NCI-H1417 treated with DMSO at 0.1 percent for 48 hours (cell line): ENCODE results near the gene MUC6.

Source experiments
- DNase-seq: peaks from one replicate; lab custom pipeline; 2025; lab: John Stamatoyannopoulos, UW

The MUC6 gene

GRCh38 chr11:1073261-1073724 lies 36.8 kb upstream of the MUC6 start:
- DNase-seq = no peak

- no peak for DNase-seq
Measured at GRCh38 chr11:1072821-1073231, 36.3 kb upstream of the MUC6 start.

- DNase-seq = no peak
Measured at GRCh38 chr11:1072116-1072820, 35.8 kb upstream of the MUC6 start.

- no peak for DNase-seq
Measured at GRCh38 chr11:1071571-1072115, 35.1 kb upstream of the MUC6 start.

DNA sequence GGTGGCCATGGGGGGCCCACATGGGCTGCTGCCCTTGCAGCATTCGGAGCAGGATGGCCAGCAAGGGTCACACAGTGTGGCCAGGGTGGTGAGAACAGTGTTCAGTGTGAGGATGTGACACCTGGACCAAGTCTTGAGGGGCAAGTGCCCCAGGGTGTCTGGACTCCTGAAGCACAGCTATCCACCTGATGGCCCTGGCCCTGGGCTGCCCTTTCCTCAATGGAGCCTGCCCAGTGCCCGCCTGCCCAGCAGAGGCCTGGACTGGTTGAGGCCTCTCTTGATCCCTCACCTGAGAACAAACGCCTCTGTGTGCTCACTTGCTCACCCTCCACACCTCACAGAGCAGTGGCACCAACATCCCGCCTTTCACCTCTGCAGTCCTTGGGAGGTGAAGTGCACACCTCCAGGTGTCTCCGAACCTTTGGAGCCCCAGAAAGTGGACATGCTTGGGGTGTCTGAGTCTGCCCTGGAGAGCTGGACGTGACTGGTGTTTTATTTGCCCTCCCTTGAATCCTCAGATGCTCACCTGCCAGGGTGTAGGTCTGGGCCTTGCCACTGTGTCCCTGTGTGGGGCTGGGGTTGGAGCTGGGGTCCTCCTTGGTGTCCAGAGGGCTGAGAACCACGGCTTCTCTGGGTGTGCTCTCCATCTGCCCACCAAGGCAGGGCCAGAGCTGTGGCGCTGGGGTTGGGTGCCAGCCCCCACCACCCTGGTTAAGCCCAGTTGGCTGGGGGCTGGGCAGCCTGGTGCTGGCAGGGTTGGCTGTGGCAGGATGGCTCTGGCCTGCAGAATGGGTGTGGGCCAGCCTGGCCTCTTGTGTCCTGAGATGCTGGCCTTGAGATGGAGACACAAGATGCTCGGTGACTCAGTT lies 34.3 kb upstream of the MUC6 start:
- DNase-seq = no peak

GRCh38 chr11:1069740-1070139 lies 33.2 kb upstream of the MUC6 start:
- DNase-seq = no peak

DNA sequence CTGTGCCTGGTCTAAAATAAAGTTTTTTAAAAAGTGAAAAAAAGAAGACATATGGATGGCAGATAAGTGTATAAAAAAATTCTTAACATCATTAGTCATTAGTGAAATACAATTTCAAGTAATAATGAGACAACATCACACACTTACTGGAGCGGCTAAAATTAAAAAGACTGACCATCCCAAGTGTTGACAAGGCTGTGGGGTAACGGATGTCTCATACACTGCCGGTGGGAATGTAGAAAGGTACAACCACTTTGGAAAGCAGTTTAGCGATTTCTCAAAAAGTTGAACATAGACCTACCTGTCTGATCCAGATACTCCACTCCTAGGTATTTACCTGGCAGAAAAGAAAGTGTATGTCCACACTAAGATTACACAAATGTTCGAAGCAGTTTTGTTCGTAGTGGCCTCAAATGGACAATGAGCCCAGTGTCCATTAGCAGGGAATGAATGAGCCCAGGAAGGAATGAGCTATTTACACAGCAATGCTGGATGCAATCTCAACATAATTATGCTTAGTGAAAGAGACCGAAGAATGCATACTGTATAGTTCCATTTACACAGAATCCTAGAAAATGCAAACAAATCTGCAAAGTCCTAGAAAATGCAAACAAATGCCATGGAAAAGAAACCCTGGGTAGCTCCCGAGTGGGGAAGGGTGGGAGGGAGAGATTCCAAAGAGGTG lies 31.4 kb upstream of the MUC6 start:
- DNase-seq = no peak

- no peak for DNase-seq
Measured at GRCh38 chr11:1064167-1064566, 27.6 kb upstream of the MUC6 start.

DNA sequence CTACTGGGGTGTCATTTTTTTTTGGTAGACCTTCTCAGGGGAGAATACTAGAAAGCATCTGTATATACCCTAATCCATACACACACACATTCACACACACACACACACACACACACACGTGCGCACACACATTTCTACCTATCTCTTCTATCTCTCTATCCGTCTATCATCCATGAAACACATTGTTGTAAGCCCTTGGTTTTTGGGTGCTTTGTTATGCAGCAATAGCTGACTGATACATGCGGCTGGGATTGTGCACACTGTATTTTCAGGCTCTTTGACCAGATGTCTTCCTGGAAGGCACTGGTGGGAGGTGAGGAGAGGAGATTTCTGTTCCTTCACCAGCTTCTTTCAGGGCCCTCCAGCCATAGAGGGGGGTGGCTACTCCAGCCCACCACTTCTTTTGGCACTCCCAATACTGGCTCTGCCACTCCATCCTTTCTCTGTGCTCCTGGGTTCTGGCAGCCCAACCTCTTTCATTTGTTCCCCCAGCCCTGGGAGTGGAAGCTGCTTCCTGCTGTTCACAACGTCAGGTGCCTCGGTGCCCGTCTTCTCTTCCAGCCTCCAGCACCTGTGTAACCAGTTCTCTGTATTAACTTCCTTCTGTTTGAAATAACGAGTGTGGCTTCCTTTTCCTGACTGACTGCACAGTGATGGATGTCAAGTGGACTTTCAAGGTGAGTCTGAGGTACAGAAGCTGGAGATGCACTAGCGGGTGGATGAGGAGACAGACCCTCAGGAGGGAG lies 25.7 kb upstream of the MUC6 start:
- no peak for DNase-seq

DNA sequence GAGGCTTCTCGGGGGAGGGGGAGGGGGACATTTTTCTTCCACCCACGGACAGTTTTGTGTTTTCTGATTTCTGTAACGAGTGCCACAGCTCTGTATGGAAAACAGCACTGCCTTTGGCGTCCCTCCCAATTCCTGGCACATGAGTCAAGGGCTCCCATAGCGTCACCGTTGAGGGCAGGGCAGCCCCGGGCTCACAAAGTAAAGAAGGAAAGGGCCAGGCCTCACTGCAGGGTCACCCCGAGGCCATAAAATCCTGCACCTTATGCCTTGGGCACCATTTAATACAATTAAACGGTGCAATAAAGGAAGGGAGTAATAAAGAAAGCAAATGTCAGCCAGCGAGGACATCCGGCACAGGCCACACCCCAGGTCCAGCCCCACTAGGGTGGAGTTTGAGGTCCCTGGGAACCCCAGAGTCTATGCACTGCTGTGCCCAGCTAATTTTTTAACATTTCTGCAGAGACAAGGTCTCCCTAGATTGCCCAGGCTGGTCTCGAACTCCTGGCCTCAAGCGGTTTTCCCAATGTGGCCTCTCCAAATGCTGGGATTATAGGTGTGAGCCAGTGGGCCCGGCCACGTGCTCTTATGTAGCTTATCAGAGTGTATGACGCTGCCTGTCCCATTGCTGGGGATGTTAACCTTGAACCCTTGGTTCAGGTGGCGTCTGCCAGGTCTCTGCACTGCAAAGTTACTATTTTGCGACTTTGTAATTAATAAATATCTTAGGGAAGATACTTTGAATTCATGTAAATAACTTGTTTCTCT lies 24.5 kb upstream of the MUC6 start:
- no peak for DNase-seq

- DNase-seq = no peak
Measured at GRCh38 chr11:1060410-1060809, 23.9 kb upstream of the MUC6 start.

- DNase-seq = no peak
Measured at GRCh38 chr11:1059759-1060158, 23.2 kb upstream of the MUC6 start.

DNA sequence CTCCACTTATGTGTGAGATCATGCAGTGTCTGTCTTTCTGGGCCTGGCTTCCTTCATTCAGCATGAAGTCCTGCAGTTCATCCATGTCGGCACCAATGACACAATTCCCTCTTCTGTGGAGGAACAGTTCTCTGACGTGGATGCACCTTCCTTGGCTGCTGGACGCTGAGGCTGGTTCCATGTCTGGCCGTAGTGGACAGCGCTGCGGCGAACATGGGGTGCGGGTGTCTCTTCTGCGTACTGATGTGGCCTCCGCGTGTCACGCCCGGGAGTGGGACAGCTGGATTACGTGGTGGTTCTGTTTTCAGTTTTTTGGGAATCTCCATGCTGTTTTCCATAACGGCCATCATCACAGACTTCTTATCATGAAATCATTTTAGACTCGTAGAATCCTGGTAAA lies 21.3 kb upstream of the MUC6 start:
- no peak for DNase-seq

GRCh38 chr11:1055990-1056771 lies 19.7 kb upstream of the MUC6 start:
- DNase-seq = no peak

- no peak for DNase-seq
Measured at GRCh38 chr11:1055109-1055703, 18.7 kb upstream of the MUC6 start.

GRCh38 chr11:1054143-1055108 lies 17.9 kb upstream of the MUC6 start:
- DNase-seq = no peak

- no peak for DNase-seq
Measured at GRCh38 chr11:1053121-1053901, 16.8 kb upstream of the MUC6 start.
